Small intestine (tissue), 7 donors: ENCODE results near the gene MXRA8. TPM values are rescaled to one million over a fixed set of nuclear protein-coding genes. Genes with fewer than 3 reads are reported as not detected.
A peak's percentile ranks its signal among the peaks of the same experiment; 100 is the strongest.

Source experiments
- DNase-seq, 2 donors: peaks; one replicate each; pipeline versions ENCODE4 v3.0.0 to v3.0.0-alpha.2; 2013
- FAIRE-seq: peaks from 2 replicates; lab custom pipeline; 2012; peaks lifted over from hg19 to GRCh38; lab: Jason Lieb, UNC
- H3K27ac ChIP-seq, 3 donors: one replicate each; pipeline ENCODE4 v1.5.1; 2013; ENCODE audit warnings: low read length in 2 of 3, mild to moderate bottlenecking in 2 of 3, control low read depth in 1 of 3, inconsistent platforms in 1 of 3, low read depth in 1 of 3, moderate library complexity in 1 of 3
- H3K27me3 ChIP-seq, 3 donors: one replicate each; pipeline ENCODE4 v1.6.1; 2013; ENCODE audit warnings: low read length in 3 of 3, inconsistent platforms in 1 of 3; ENCODE audit not compliant: control insufficient read depth in 3 of 3, insufficient read depth in 3 of 3
- H3K36me3 ChIP-seq, 3 donors: one replicate each; pipeline ENCODE4 v1.6.1; 2013; ENCODE audit warnings: low read length in 3 of 3, inconsistent platforms in 1 of 3, low read depth in 1 of 3, mild to moderate bottlenecking in 1 of 3, moderate library complexity in 1 of 3; ENCODE audit not compliant: control insufficient read depth in 3 of 3, insufficient read depth in 2 of 3
- H3K4me1 ChIP-seq, 3 donors: one replicate each; pipeline ENCODE4 v1.6.1; 2013; ENCODE audit warnings: low read length in 2 of 3, inconsistent platforms in 1 of 3, low read depth in 1 of 3, mild to moderate bottlenecking in 1 of 3, moderate library complexity in 1 of 3; ENCODE audit not compliant: control insufficient read depth in 3 of 3, insufficient read depth in 2 of 3
- H3K4me3 ChIP-seq, 3 donors: one replicate each; pipeline ENCODE4 v1.5.1; 2013; ENCODE audit warnings: low read length in 3 of 3, control low read depth in 1 of 3, inconsistent platforms in 1 of 3, low read depth in 1 of 3, mild to moderate bottlenecking in 1 of 3, moderate library complexity in 1 of 3
- H3K9me3 ChIP-seq, 2 donors: one replicate each; pipeline ENCODE4 v1.6.1; 2013; ENCODE audit warnings: low read depth in 1 of 2, low read length in 1 of 2; ENCODE audit not compliant: control insufficient read depth in 2 of 2, insufficient read depth in 1 of 2
- WGBS, 3 donors: extraction: QIAGEN DNeasy Blood & Tissue Kit; methylation state at CpG; one replicate each; pipeline ENCODE4 v1.1.7; 2013; 5-methylcytosine and 5-hydroxymethylcytosine counted together
- polyA plus RNA-seq, 4 donors: library from polyadenylated mRNA; stranded (reverse) in 3 of 4; unstranded in 1 of 4; fragments of 200-250 nt in 3 of 4; fragments of 120-200 nt in 1 of 4; gene quantifications; one replicate each; pipeline versions ENCODE4 v1.2.1 to v1.2.3, GENCODE V29; 2013
- donor health status: healthy with polysubstance abuse.
- donor health status: control.
- donor health status: control.
- donor health status: Bipolar disorder and iron deficiency.
- donor health status: healthy.

MXRA8 gene
- polyA plus RNA-seq, 4 donors: 2.7 to 538 (median 14.7) TPM

- no peaks in the 10 kb centered on the region for H3K27me3 ChIP-seq
- 0 to 1% (median 0%) methylated on average over 62 to 85 of the region's 85 CpGs for WGBS, 3 donors
- peaks cover 0 to 50% (median 3%) of the 10 kb centered on the region in 3 donors for H3K36me3 ChIP-seq
- no peaks in the 10 kb centered on the region for H3K9me3 ChIP-seq
- peak within 1 kb of the TSS; percentile 78 to 95 (median 87) for H3K27ac ChIP-seq
- peaks cover 0 to 32% (median 5%) of the 10 kb centered on the region in 3 donors for H3K4me1 ChIP-seq
- peak; percentile 19 for FAIRE-seq
- H3K4me3 ChIP-seq: peak within 1 kb of the TSS; percentile 90 to 99 (median 96)
- peak; percentile 100 for DNase-seq
Measured at GRCh38 chr1:1374929-1375662, 16.7 kb upstream of the MXRA8 start, which contains the start of gene AURKAIP1. TSS of gene AURKAIP1 (minus strand) at chr1:1375207. CDS start at chr1:1374756, 451 bp downstream.

- peak in 1 of 2 donors; percentile 16 for DNase-seq
Measured at GRCh38 chr1:1374589-1374928, 16.2 kb upstream of the MXRA8 start.

GRCh38 chr1:1373815-1374588 is 15.6 kb upstream of the MXRA8 start:
- no peak for DNase-seq
- Histone ChIP-seq H3K27me3 (no peaks in the 10 kb centered on the region), H3K4me3 (peak overlapping the region; percentile 90 to 99 (median 96)), H3K27ac (peak overlapping the region; percentile 78 to 95 (median 87)), H3K9me3 (no peaks in the 10 kb centered on the region), H3K36me3 (peaks cover 0 to 48% (median 3%) of the 10 kb centered on the region in 3 donors), H3K4me1 (peaks cover 0 to 32% (median 5%) of the 10 kb centered on the region in 3 donors)
- WGBS, 3 donors: 49 to 51% (median 51%) methylated on average over 50 to 52 of the region's 52 CpGs
- FAIRE-seq: no peak

More at GRCh38 chr1:1374589-1374928, 16.2 kb upstream of the MXRA8 start:
- H3K36me3 ChIP-seq: peaks cover 0 to 50% (median 3%) of the 10 kb centered on the region in 3 donors
- no peak for FAIRE-seq
- H3K4me3 ChIP-seq: peak overlapping the region; percentile 90 to 99 (median 96)
- peak overlapping the region; percentile 78 to 95 (median 87) for H3K27ac ChIP-seq
- WGBS, 3 donors: 0 to 1% (median 0%) methylated on average over 19 to 24 of the region's 24 CpGs
- H3K4me1 ChIP-seq: peaks cover 0 to 32% (median 5%) of the 10 kb centered on the region in 3 donors
- no peaks in the 10 kb centered on the region for H3K9me3 ChIP-seq
- H3K27me3 ChIP-seq: no peaks in the 10 kb centered on the region

GRCh38 chr1:1373051-1373814 is 14.9 kb upstream of the MXRA8 start:
- Histone ChIP-seq H3K27me3 (no peaks in the 10 kb centered on the region), H3K27ac (no peak overlapping the region), H3K9me3 (no peaks in the 10 kb centered on the region), H3K4me1 (peaks cover 0 to 32% (median 5%) of the 10 kb centered on the region in 3 donors), H3K4me3 (peak overlapping the region in 2 of 3 donors; percentile 13 to 99), H3K36me3 (peaks cover 0 to 48% (median 3%) of the 10 kb centered on the region in 3 donors)
- WGBS, 3 donors: 80 to 86% (median 84%) methylated on average over 26 of the region's 26 CpGs
- no peak for DNase-seq
- FAIRE-seq: no peak

- Histone ChIP-seq H3K4me1 (peaks cover 0 to 32% (median 5%) of the 10 kb centered on the region in 3 donors), H3K36me3 (peaks cover 0 to 43% (median 3%) of the 10 kb centered on the region in 3 donors), H3K4me3 (no peak overlapping the region), H3K9me3 (peaks cover 0 to 3% of the 10 kb centered on the region in 2 donors), H3K27ac (peak overlapping the region in 1 of 3 donors; percentile 20), H3K27me3 (no peaks in the 10 kb centered on the region)
- 28 to 31% (median 30%) methylated on average over 26 of the region's 26 CpGs for WGBS, 3 donors
- DNase-seq: peak; percentile 55 to 82
- no peak for FAIRE-seq
Measured at GRCh38 chr1:1371746-1372711, 13.7 kb upstream of the MXRA8 start.

GRCh38 chr1:1371364-1371745 is 13.0 kb upstream of the MXRA8 start:
- 48 to 70% (median 58%) methylated on average over 12 of the region's 12 CpGs for WGBS, 3 donors
- peaks cover 0 to 32% (median 5%) of the 10 kb centered on the region in 3 donors for H3K4me1 ChIP-seq
- DNase-seq: no peak
- peaks cover 0 to 37% (median 3%) of the 10 kb centered on the region in 3 donors for H3K36me3 ChIP-seq
- H3K27ac ChIP-seq: peak overlapping the region in 1 of 3 donors; percentile 20
- H3K9me3 ChIP-seq: peaks cover 0 to 3% of the 10 kb centered on the region in 2 donors
- no peak for FAIRE-seq
- no peaks in the 10 kb centered on the region for H3K27me3 ChIP-seq
- H3K4me3 ChIP-seq: no peak overlapping the region

GRCh38 chr1:1370771-1371300 is 12.5 kb upstream of the MXRA8 start:
- no peak for DNase-seq
- WGBS, 3 donors: 78 to 85% (median 84%) methylated on average over 14 to 16 of the region's 16 CpGs
- Histone ChIP-seq H3K9me3 (peaks cover 0 to 5% of the 10 kb centered on the region in 2 donors), H3K36me3 (peaks cover 0 to 32% (median 3%) of the 10 kb centered on the region in 3 donors), H3K4me1 (peaks cover 0 to 29% (median 3%) of the 10 kb centered on the region in 3 donors), H3K27ac (no peak overlapping the region), H3K4me3 (no peak overlapping the region), H3K27me3 (no peaks in the 10 kb centered on the region)
- no peak for FAIRE-seq
